GM12864 (cell line): ENCODE results near the gene FOXE1.

Experiments used
- DNase-seq: peaks from one replicate; pipeline ENCODE4 v3.0.0-alpha.2; 2011; ENCODE audit warnings: low read depth
- H3K4me3 ChIP-seq: 2 replicates; pipeline ENCODE4 v1.5.1; 2011; ENCODE audit warnings: mild to moderate bottlenecking, low read depth, low read length, control low read depth
- CTCF ChIP-seq: IDR thresholded peaks from 2 replicates; pipeline ENCODE4 v1.5.1; 2011; ENCODE audit warnings: low read depth, mild to moderate bottlenecking, moderate library complexity, low read length, control low read depth, inconsistent platforms; ENCODE audit errors: missing control alignments

FOXE1 gene

GRCh38 chr9:97860451-97861147 is 7.6 kb downstream of the FOXE1 start:
- TF ChIP-seq CTCF, result no peak
- DNase-seq, result no peak
- no peak overlapping the region for H3K4me3 ChIP-seq

GRCh38 chr9:97861148-97861475 is 8.1 kb downstream of the FOXE1 start:
- no peak for TF ChIP-seq CTCF
- H3K4me3 ChIP-seq, result no peak overlapping the region
- DNase-seq, result no peak

- H3K4me3 ChIP-seq, result no peak overlapping the region
- DNase-seq, result no peak
- TF ChIP-seq CTCF, result no peak
Observed at GRCh38 chr9:97863314-97863713, 10.3 kb downstream of the FOXE1 start.

- DNase-seq, result peak; percentile 8
- no peak for TF ChIP-seq CTCF
- no peak overlapping the region for H3K4me3 ChIP-seq
Observed at GRCh38 chr9:97864396-97864795, 11.4 kb downstream of the FOXE1 start.

- DNase-seq, result no peak
- TF ChIP-seq CTCF, result no peak
- H3K4me3 ChIP-seq, result no peak overlapping the region
Observed at GRCh38 chr9:97866300-97866699, 13.3 kb downstream of the FOXE1 start.

GRCh38 chr9:97866848-97867247 is 13.8 kb downstream of the FOXE1 start:
- TF ChIP-seq CTCF, result no peak
- no peak overlapping the region for H3K4me3 ChIP-seq
- DNase-seq, result no peak

- no peak for DNase-seq
- no peak for TF ChIP-seq CTCF
- no peak overlapping the region for H3K4me3 ChIP-seq
Observed at GRCh38 chr9:97868859-97869258, 15.8 kb downstream of the FOXE1 start.
